Mesenchymal stem cell (in vitro differentiated cells and primary cell): ENCODE data around the gene NRF1.
A peak's percentile ranks its signal among the peaks of the same experiment; 100 is the strongest.

ENCODE experiments used
- DNase-seq: peaks from one replicate; pipeline ENCODE4 v3.0.0-alpha.2; 2013
- H2AFZ ChIP-seq: one replicate; pipeline ENCODE4 v1.6.1; 2013; ENCODE audit warnings: low read depth, mild to moderate bottlenecking, control low read depth, inconsistent platforms, low read length, moderate library complexity
- H2AK5ac ChIP-seq: 2 replicates; pipeline ENCODE4 v1.6.1; 2013; ENCODE audit warnings: low read length, moderate library complexity, mild to moderate bottlenecking, inconsistent platforms; ENCODE audit not compliant: severe bottlenecking
- H2BK120ac ChIP-seq: one replicate; pipeline ENCODE4 v1.6.1; 2013; ENCODE audit warnings: low read depth, mild to moderate bottlenecking, inconsistent platforms, low read length, moderate library complexity
- H2BK12ac ChIP-seq, 2 experiments: one replicate each; pipeline ENCODE4 v1.6.1; 2013; ENCODE audit warnings: inconsistent platforms in 2 of 2, low read length in 2 of 2, mild to moderate bottlenecking in 2 of 2, moderate library complexity in 2 of 2, control low read depth in 1 of 2
- H2BK15ac ChIP-seq: one replicate; pipeline ENCODE4 v1.6.1; 2013; ENCODE audit warnings: mild to moderate bottlenecking, low read depth, inconsistent platforms; ENCODE audit not compliant: poor library complexity, severe bottlenecking
- H2BK5ac ChIP-seq: 2 replicates; pipeline ENCODE4 v1.6.1; 2013; ENCODE audit warnings: low read depth, mild to moderate bottlenecking, low read length, control low read depth, inconsistent platforms; ENCODE audit not compliant: poor library complexity, severe bottlenecking
- H3K14ac ChIP-seq, 2 experiments: one replicate each; pipeline ENCODE4 v1.6.1; 2013; ENCODE audit warnings: inconsistent platforms in 2 of 2, low read length in 2 of 2, control low read depth in 1 of 2, mild to moderate bottlenecking in 1 of 2, moderate library complexity in 1 of 2
- H3K18ac ChIP-seq, 2 experiments: one replicate each; pipeline ENCODE4 v1.6.1; 2013; ENCODE audit warnings: inconsistent platforms in 2 of 2, low read length in 2 of 2, control low read depth in 1 of 2, low read depth in 1 of 2, mild to moderate bottlenecking in 1 of 2
- H3K23ac ChIP-seq, 2 experiments: one replicate each; pipeline ENCODE4 v1.6.1; 2013; ENCODE audit warnings: inconsistent platforms in 2 of 2, low read length in 2 of 2, mild to moderate bottlenecking in 2 of 2, moderate library complexity in 2 of 2, control low read depth in 1 of 2
- H3K27ac ChIP-seq: 2 replicates; pipeline ENCODE4 v1.5.1; 2013; ENCODE audit warnings: mild to moderate bottlenecking, moderate library complexity, low read length, control low read depth, inconsistent platforms; ENCODE audit not compliant: poor library complexity, severe bottlenecking
- H3K27me3 ChIP-seq, 2 experiments: 2 replicates each; pipeline versions ENCODE4 v1.6.1 to v1.7.0; 2013; ENCODE audit warnings: low read length in 2 of 2, mild to moderate bottlenecking in 2 of 2, moderate library complexity in 2 of 2, control low read depth in 1 of 2, inconsistent platforms in 1 of 2; ENCODE audit not compliant: control insufficient read depth in 1 of 2, insufficient read depth in 1 of 2
- H3K36me3 ChIP-seq, 2 experiments: 2 replicates each; pipeline versions ENCODE4 v1.6.1 to v1.7.0; 2013; ENCODE audit warnings: low read length in 2 of 2, control low read depth in 1 of 2, inconsistent platforms in 1 of 2, low read depth in 1 of 2, mild to moderate bottlenecking in 1 of 2; ENCODE audit not compliant: insufficient read depth in 2 of 2, control insufficient read depth in 1 of 2
- H3K4ac ChIP-seq, 2 experiments: one replicate each; pipeline ENCODE4 v1.6.1; 2013; ENCODE audit warnings: inconsistent platforms in 2 of 2, low read length in 2 of 2, mild to moderate bottlenecking in 2 of 2, moderate library complexity in 2 of 2, control low read depth in 1 of 2, low read depth in 1 of 2
- H3K4me1 ChIP-seq: 2 replicates; pipeline ENCODE4 v1.6.1; 2013; ENCODE audit warnings: low read depth, low read length, control low read depth; ENCODE audit not compliant: control insufficient read depth, insufficient read depth
- H3K4me2 ChIP-seq: 2 replicates; pipeline ENCODE4 v1.6.1; 2013; ENCODE audit warnings: low read length, mild to moderate bottlenecking, inconsistent platforms; ENCODE audit not compliant: poor library complexity, severe bottlenecking
- H3K4me3 ChIP-seq, 2 experiments: 2 replicates each; pipeline versions ENCODE4 v1.5.1 to v1.7.0; 2013; ENCODE audit warnings: low read length in 2 of 2, mild to moderate bottlenecking in 2 of 2, control low read depth in 1 of 2, low read depth in 1 of 2; ENCODE audit not compliant: insufficient read depth in 1 of 2
- H3K79me1 ChIP-seq: replicated peaks from 2 replicates; pipeline ENCODE4 v1.6.1; 2013; ENCODE audit warnings: mild to moderate bottlenecking, control low read depth, low read length, inconsistent platforms; ENCODE audit not compliant: poor library complexity, severe bottlenecking
- H3K9ac ChIP-seq: 2 replicates; pipeline ENCODE4 v1.7.0; 2013; ENCODE audit warnings: mild to moderate bottlenecking, low read length, moderate library complexity
- H3K9me3 ChIP-seq: 2 replicates; pipeline ENCODE4 v1.7.0; 2013; ENCODE audit warnings: mild to moderate bottlenecking, low read length; ENCODE audit not compliant: control insufficient read depth
- H4K8ac ChIP-seq: one replicate; pipeline ENCODE4 v1.6.1; 2013; ENCODE audit warnings: inconsistent platforms, mild to moderate bottlenecking, low read length, moderate library complexity
- H4K91ac ChIP-seq: one replicate; pipeline ENCODE4 v1.6.1; 2013; ENCODE audit warnings: mild to moderate bottlenecking, low read length, inconsistent platforms
- WGBS: methylation state at CpG from one replicate; pipeline ENCODE4 v1.1.7; 2013; ENCODE audit warnings: mixed read lengths; 5-methylcytosine and 5-hydroxymethylcytosine counted together

Gene NRF1

DNA sequence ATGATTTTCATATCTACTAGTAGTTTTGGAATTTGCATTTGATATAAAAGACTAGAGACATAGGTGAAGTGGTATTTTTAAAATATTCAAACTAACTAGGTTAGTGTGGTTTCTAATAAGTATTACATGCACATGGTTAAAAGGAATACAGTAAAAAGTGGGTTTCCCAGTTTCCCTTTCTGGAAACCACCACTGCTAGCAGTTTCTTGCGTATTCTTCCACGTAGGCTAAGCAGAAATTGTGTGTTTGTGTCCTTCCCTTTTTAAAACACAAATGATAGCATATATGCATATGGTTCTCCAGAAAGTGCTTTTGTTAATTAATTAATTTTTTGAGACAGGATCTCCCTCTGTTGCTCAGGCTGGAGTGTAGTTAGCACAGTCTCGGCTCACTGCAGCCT lies 15.4 kb downstream of the NRF1 start:
- H3K18ac ChIP-seq = no peak overlapping the region
- DNase-seq = no peak
- H2BK15ac ChIP-seq = no peak overlapping the region
- H3K36me3 ChIP-seq = peaks cover 0 to 14% of the 10 kb centered on the region in 2 experiments
- H3K9ac ChIP-seq = no peak overlapping the region
- H3K27me3 ChIP-seq = no peaks in the 10 kb centered on the region
- H2BK12ac ChIP-seq = no peak overlapping the region
- H3K4me2 ChIP-seq = no peak overlapping the region
- H3K27ac ChIP-seq = no peak overlapping the region
- no peak overlapping the region for H2BK120ac ChIP-seq
- H4K8ac ChIP-seq = no peak overlapping the region
- 99% methylated on average over 2 of the region's 3 CpGs for WGBS
- H3K14ac ChIP-seq = no peak overlapping the region
- H4K91ac ChIP-seq = no peak overlapping the region
- no peak overlapping the region for H3K23ac ChIP-seq
- peaks cover 11% of the 10 kb centered on the region for H3K79me1 ChIP-seq
- H2AK5ac ChIP-seq = no peak overlapping the region
- no peaks in the 10 kb centered on the region for H3K9me3 ChIP-seq
- no peak overlapping the region for H3K4me3 ChIP-seq
- no peaks in the 10 kb centered on the region for H3K4me1 ChIP-seq
- H3K4ac ChIP-seq = no peak overlapping the region
- no peak overlapping the region for H2AFZ ChIP-seq
- H2BK5ac ChIP-seq = no peak overlapping the region

DNA sequence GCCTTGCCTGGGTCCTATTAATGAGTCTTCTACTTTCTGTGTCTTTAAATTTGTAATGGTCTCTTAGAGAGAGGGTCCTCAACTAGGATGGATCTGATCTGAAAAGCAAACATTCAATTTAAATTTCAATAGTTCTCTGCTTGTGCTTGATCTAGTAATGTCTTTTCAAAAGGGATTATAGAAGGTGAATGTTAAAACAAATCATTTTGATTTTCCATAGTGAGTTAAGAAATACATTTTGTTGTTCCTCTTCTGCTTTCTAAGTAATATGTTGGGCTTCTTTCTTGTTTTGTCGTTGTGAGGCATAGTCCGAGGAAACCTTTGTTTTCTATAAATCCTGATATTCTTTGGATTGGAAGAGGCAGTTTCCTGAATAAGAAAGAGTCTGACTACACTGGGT lies 18.8 kb downstream of the NRF1 start:
- no peak overlapping the region for H2BK15ac ChIP-seq
- H3K4ac ChIP-seq = no peak overlapping the region
- H2AK5ac ChIP-seq = no peak overlapping the region
- H3K79me1 ChIP-seq = peaks cover 11% of the 10 kb centered on the region
- H3K4me3 ChIP-seq = no peak overlapping the region
- H3K18ac ChIP-seq = no peak overlapping the region
- no peaks in the 10 kb centered on the region for H3K9me3 ChIP-seq
- no peak overlapping the region for H2BK12ac ChIP-seq
- H2AFZ ChIP-seq = no peak overlapping the region
- no peak overlapping the region for H3K4me2 ChIP-seq
- WGBS = 94% methylated on average over 2 of the region's 2 CpGs
- no peaks in the 10 kb centered on the region for H3K36me3 ChIP-seq
- H3K27ac ChIP-seq = no peak overlapping the region
- H3K23ac ChIP-seq = no peak overlapping the region
- DNase-seq = no peak
- no peaks in the 10 kb centered on the region for H3K27me3 ChIP-seq
- H4K91ac ChIP-seq = no peak overlapping the region
- H3K14ac ChIP-seq = no peak overlapping the region
- no peak overlapping the region for H2BK120ac ChIP-seq
- no peak overlapping the region for H3K9ac ChIP-seq
- no peaks in the 10 kb centered on the region for H3K4me1 ChIP-seq
- H4K8ac ChIP-seq = no peak overlapping the region
- H2BK5ac ChIP-seq = no peak overlapping the region

DNA sequence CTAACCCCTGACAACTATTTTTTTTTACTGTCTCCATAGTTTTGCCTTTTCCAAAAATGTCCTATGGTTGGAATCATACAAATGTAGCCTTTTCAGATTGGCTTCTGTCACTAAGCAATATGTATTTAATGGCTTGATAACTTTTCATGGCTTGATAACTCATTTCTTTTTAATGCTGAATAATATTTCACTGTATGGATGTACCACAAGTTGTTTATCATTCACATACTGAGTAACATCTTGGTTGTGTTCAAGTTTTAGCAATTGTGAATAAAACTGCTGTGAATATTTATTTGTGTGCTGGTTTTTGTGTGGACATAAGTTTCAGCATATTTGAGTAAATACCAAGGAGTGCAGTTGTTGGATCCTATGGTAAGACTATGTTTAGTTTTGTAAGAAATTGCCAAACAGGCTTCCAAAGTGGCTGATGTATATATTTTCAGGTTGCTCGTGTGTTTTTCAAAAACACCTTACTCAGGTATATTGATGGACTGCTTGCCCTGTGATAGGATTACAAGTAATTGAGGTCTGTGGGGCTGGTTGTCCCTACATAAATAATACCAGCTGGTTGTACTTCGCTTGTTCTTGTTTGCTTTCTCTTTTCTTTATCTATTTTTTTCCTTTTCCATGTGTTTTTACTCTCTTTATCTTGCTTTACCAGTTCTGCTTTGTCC lies 23.0 kb downstream of the NRF1 start:
- H3K4ac ChIP-seq = no peak overlapping the region
- H3K36me3 ChIP-seq = no peaks in the 10 kb centered on the region
- peaks cover 17% of the 10 kb centered on the region for H3K79me1 ChIP-seq
- no peak overlapping the region for H4K8ac ChIP-seq
- H3K27ac ChIP-seq = no peak overlapping the region
- H2BK15ac ChIP-seq = no peak overlapping the region
- no peak overlapping the region for H2BK12ac ChIP-seq
- no peak for DNase-seq
- no peak overlapping the region for H2BK120ac ChIP-seq
- no peak overlapping the region for H3K18ac ChIP-seq
- no peak overlapping the region for H3K4me2 ChIP-seq
- no peak overlapping the region for H3K4me3 ChIP-seq
- no peak overlapping the region for H3K23ac ChIP-seq
- H2BK5ac ChIP-seq = no peak overlapping the region
- H2AFZ ChIP-seq = no peak overlapping the region
- no peak overlapping the region for H4K91ac ChIP-seq
- no peaks in the 10 kb centered on the region for H3K4me1 ChIP-seq
- no peak overlapping the region for H3K14ac ChIP-seq
- H2AK5ac ChIP-seq = no peak overlapping the region
- peak overlapping the region; percentile 31 for H3K9ac ChIP-seq
- H3K9me3 ChIP-seq = no peaks in the 10 kb centered on the region
- no peaks in the 10 kb centered on the region for H3K27me3 ChIP-seq
- WGBS = 88% methylated on average over 1 of the region's 2 CpGs

DNA sequence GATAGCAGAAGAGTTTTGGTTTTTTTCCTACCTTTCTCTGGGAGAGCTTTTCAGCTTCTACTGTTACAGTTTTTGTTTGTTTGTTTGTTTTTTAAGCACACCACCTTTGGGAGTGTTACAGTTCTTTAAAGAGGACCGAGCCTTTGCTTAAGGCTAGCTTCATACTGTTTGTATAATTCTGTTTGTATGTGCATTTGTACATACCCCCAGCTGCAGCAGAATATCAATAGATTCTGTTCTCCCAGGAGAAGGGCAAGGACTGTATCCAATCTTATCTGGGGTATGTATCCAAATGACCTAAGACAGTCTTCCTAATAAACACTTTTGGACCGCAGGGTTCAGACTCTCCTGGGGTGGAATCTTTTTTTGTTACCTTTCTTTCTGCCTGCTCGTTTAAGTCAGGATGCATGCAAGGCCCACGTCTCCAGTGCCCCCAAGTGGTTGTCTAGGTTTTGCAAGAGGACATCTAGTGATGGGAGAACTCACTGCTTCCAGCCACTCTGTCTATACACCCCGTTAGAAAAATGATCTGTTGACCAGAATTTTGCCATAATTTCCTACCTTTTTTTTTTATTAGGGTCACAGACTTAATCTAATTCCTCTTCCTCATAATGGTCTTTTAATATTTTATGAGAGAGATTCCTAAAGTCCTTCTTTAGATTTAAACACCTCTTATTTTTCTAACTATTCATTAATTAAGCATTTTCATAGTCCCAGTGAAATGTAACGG lies 23.9 kb downstream of the NRF1 start:
- H3K36me3 ChIP-seq = no peaks in the 10 kb centered on the region
- no peak overlapping the region for H2BK5ac ChIP-seq
- H4K91ac ChIP-seq = no peak overlapping the region
- H4K8ac ChIP-seq = no peak overlapping the region
- no peak overlapping the region for H3K23ac ChIP-seq
- H3K14ac ChIP-seq = no peak overlapping the region
- H2BK12ac ChIP-seq = no peak overlapping the region
- no peak overlapping the region for H3K4ac ChIP-seq
- no peaks in the 10 kb centered on the region for H3K27me3 ChIP-seq
- peaks cover 22% of the 10 kb centered on the region for H3K79me1 ChIP-seq
- H2AK5ac ChIP-seq = no peak overlapping the region
- no peaks in the 10 kb centered on the region for H3K4me1 ChIP-seq
- DNase-seq = peak; percentile 84
- no peak overlapping the region for H2AFZ ChIP-seq
- H3K4me2 ChIP-seq = no peak overlapping the region
- no peaks in the 10 kb centered on the region for H3K9me3 ChIP-seq
- H3K9ac ChIP-seq = peak overlapping the region; percentile 35
- H3K27ac ChIP-seq = no peak overlapping the region
- 32% methylated on average over 6 of the region's 6 CpGs for WGBS
- no peak overlapping the region for H3K4me3 ChIP-seq
- H2BK120ac ChIP-seq = no peak overlapping the region
- no peak overlapping the region for H2BK15ac ChIP-seq
- H3K18ac ChIP-seq = no peak overlapping the region
